HepG2 (cell line): Measurements from ENCODE around the gene ZG16. TPM values are rescaled to one million over a fixed set of nuclear protein-coding genes. Genes with fewer than 3 reads are reported as not detected.

Source experiments
- ATAC-seq: fragments of 200-7000 bp; cut with Tn5 transposase; 3 replicates; pipeline ENCODE4 v1.9.1; 2020; ENCODE audit warnings: mild to moderate bottlenecking, moderate library complexity
- BruUV-seq: library from RNA; stranded (reverse); fragments of 400-500 nt; replicated peaks from 2 replicates; lab custom pipeline; 2021; lab: Mats Ljungman, UMichigan
- CTCF ChIA-PET: fragments of 300-600 bp; formaldehyde crosslinking; extraction: SDS; loops from one replicate; lab custom pipeline; 2021; ENCODE audit warnings: low total read pairs, inconsistent platforms, low intra/inter-chr PET ratio; lab: Yijun Ruan, JAX
- POLR2A ChIA-PET: fragments of 350-600 bp; sonication (Branson Sonifier 250); formaldehyde crosslinking; loops from one replicate; lab custom pipeline; 2020; ENCODE audit warnings: antibody characterized with exemption, inconsistent platforms; lab: Yijun Ruan, JAX
- DNase-seq: peaks from one replicate; pipeline ENCODE4 v3.0.0-alpha.2; 2015; ENCODE audit warnings: low spot score
- FAIRE-seq: peaks from 3 replicates; lab custom pipeline; 2011; peaks lifted over from hg19 to GRCh38; lab: Jason Lieb, UNC
- H2AFZ ChIP-seq: one replicate; pipeline ENCODE4 v1.6.1; 2011; ENCODE audit warnings: low read length, inconsistent platforms
- H3K27ac ChIP-seq: fragments of 300-600 bp; 3 replicates; pipeline ENCODE4 v1.8.0; 2011; ENCODE audit warnings: mixed run types, mild to moderate bottlenecking, mixed read lengths, low read length, inconsistent platforms; ENCODE audit not compliant: insufficient read depth; ENCODE audit errors: extremely low read length
- H3K27me3 ChIP-seq, 2 experiments: fragments of 200-600 bp in 1 of 2; 2 replicates in 1 of 2; 3 replicates in 1 of 2; pipeline versions ENCODE4 v1.6.0 to v1.8.0; 2011; ENCODE audit warnings: low read length in 2 of 2, mild to moderate bottlenecking in 2 of 2, moderate library complexity in 2 of 2, inconsistent platforms in 1 of 2; ENCODE audit not compliant: insufficient read depth in 2 of 2, control insufficient read depth in 1 of 2
- H3K36me3 ChIP-seq, 2 experiments: fragments of 200-600 bp in 1 of 2; replicated peaks in 1 of 2; 2 replicates in 1 of 2; 3 replicates in 1 of 2; pipeline versions ENCODE4 v1.5.1 to v1.8.0; 2011; ENCODE audit warnings: low read length in 2 of 2, inconsistent platforms in 1 of 2; ENCODE audit not compliant: insufficient read depth in 2 of 2, control insufficient read depth in 1 of 2
- H3K4me1 ChIP-seq: 2 replicates; pipeline ENCODE4 v1.5.1; 2012; ENCODE audit warnings: low read length, inconsistent platforms; ENCODE audit not compliant: insufficient read depth
- H3K4me2 ChIP-seq: 2 replicates; pipeline ENCODE4 v1.6.0; 2011; ENCODE audit warnings: low read depth, low read length, inconsistent platforms
- H3K4me3 ChIP-seq, 3 experiments: fragments of 200-600 bp in 1 of 3; sonication (generic), shearing (Covaris generic) in 1 of 3; replicated peaks in 1 of 3; 2 replicates each; pipeline ENCODE4 v1.5.1; 2011 to 2016; ENCODE audit warnings: low read length in 3 of 3, inconsistent platforms in 2 of 3, low read depth in 2 of 3, mild to moderate bottlenecking in 2 of 3, control low read depth in 1 of 3, mixed read lengths in 1 of 3; ENCODE audit not compliant: insufficient read depth in 1 of 3
- H3K79me2 ChIP-seq: one replicate; pipeline ENCODE4 v1.6.1; 2011; ENCODE audit warnings: low read length, inconsistent platforms; ENCODE audit not compliant: insufficient read depth
- H3K9ac ChIP-seq: 2 replicates; pipeline ENCODE4 v1.6.0; 2011; ENCODE audit warnings: mild to moderate bottlenecking, low read depth, low read length, inconsistent platforms; ENCODE audit not compliant: insufficient read depth
- H3K9me3 ChIP-seq: 2 replicates; pipeline ENCODE4 v1.5.1; 2012; ENCODE audit warnings: mild to moderate bottlenecking, low read length
- H4K20me1 ChIP-seq: 2 replicates; pipeline ENCODE4 v1.6.0; 2011; ENCODE audit warnings: inconsistent platforms, mild to moderate bottlenecking, low read length, moderate library complexity; ENCODE audit not compliant: insufficient read depth
- ATF3 ChIP-seq: sonication (generic); formaldehyde crosslinking; IDR thresholded peaks from 2 replicates; pipeline ENCODE4 v1.4.0; 2020; ENCODE audit warnings: missing genetic modification reagents
- BRD4 ChIP-seq: sonication (generic); formaldehyde crosslinking; IDR thresholded peaks from 2 replicates; pipeline ENCODE4 v1.4.0; 2020; ENCODE audit warnings: missing genetic modification reagents
- FOSL2 ChIP-seq: sonication (generic); formaldehyde crosslinking; IDR thresholded peaks from 2 replicates; pipeline ENCODE4 v1.4.0; 2020; ENCODE audit warnings: missing genetic modification reagents
- GABPB1 ChIP-seq: IDR thresholded peaks from 2 replicates; pipeline ENCODE4 v1.6.1; 2016; ENCODE audit warnings: mild to moderate bottlenecking, missing genetic modification reagents, moderate library complexity, missing compliant biosample characterization
- HOXA3 ChIP-seq: sonication (generic); formaldehyde crosslinking; IDR thresholded peaks from 2 replicates; pipeline ENCODE4 v1.5.0; 2020; ENCODE audit warnings: missing genetic modification reagents
- KDM2A ChIP-seq: sonication (generic); formaldehyde crosslinking; IDR thresholded peaks from 2 replicates; pipeline ENCODE4 v1.4.0; 2020; ENCODE audit warnings: low read depth, missing genetic modification reagents, borderline replicate concordance
- LBX2 ChIP-seq: sonication (generic); formaldehyde crosslinking; IDR thresholded peaks from 2 replicates; pipeline ENCODE4 v1.5.0; 2020; ENCODE audit warnings: missing genetic modification reagents, mild to moderate bottlenecking, borderline replicate concordance
- MXD3 ChIP-seq: IDR thresholded peaks from 2 replicates; pipeline ENCODE4 v1.6.1; 2016; ENCODE audit warnings: mild to moderate bottlenecking, missing biosample characterization, missing genetic modification reagents
- NFE2 ChIP-seq: sonication (generic); formaldehyde crosslinking; IDR thresholded peaks from 2 replicates; pipeline ENCODE4 v1.4.0; 2020; ENCODE audit warnings: missing genetic modification reagents
- NFE2L2 ChIP-seq: fragments of 150-350 bp; IDR thresholded peaks from 2 replicates; pipeline ENCODE4 v1.6.1; 2014; ENCODE audit warnings: low read length
- RELA ChIP-seq: sonication (generic); formaldehyde crosslinking; IDR thresholded peaks from 2 replicates; pipeline ENCODE4 v1.4.0; 2020; ENCODE audit warnings: missing genetic modification reagents
- SKI ChIP-seq: fragments of 450-650 bp; IDR thresholded peaks from one replicate; pipeline ENCODE4 v1.6.1; 2018; ENCODE audit warnings: mild to moderate bottlenecking; ENCODE audit not compliant: partially characterized antibody
- ZNF326 ChIP-seq: sonication (generic); formaldehyde crosslinking; IDR thresholded peaks from 2 replicates; pipeline ENCODE4 v1.4.0; 2020; ENCODE audit warnings: missing genetic modification reagents, borderline replicate concordance
- ZNF331 ChIP-seq: sonication (generic); formaldehyde crosslinking; IDR thresholded peaks from 2 replicates; pipeline ENCODE4 v1.4.0; 2020; ENCODE audit warnings: missing genetic modification reagents
- WGBS: methylation state at CpG from one replicate; pipeline ENCODE4 v1.1.6; 2017; ENCODE audit warnings: low lambda C conversion rate; 5-methylcytosine and 5-hydroxymethylcytosine counted together
- in situ Hi-C: cut with HindIII; loops from 2 replicates; pipeline ENCODE4 v1.10.0; 2017; ENCODE audit warnings: low pct_unique_long_range_greater_than_20kb; ENCODE audit not compliant: extremely low pct_ligation_motif_present
- intact Hi-C: fragments of 100-400 bp; cut with micrococcal nuclease; formaldehyde crosslinking; loops from one replicate; pipeline ENCODE4 v1.10.0; 2022; ENCODE audit not compliant: unreplicated experiment
- polyA plus RNA-seq, 8 experiments: library from polyadenylated mRNA; depleted of rRNA in 3 of 8; stranded (reverse) in 7 of 8; unstranded in 1 of 8; fragments of >200 nt; fragmentation: Illumina TruSeq in 4 of 8; extraction: Trizol in 4 of 8; gene quantifications; 2 replicates each; pipeline versions ENCODE4 v1.2.1 to v1.2.3, GENCODE V29; 2011 to 2016; ENCODE audit warnings: low read depth in 4 of 8, missing spikeins in 1 of 8, mixed read lengths in 1 of 8; ENCODE audit not compliant: insufficient read depth in 1 of 8
- total RNA-seq, 5 experiments: library from RNA; depleted of rRNA; stranded (reverse); fragments of >200 nt; fragmentation: Illumina TruSeq; extraction: Trizol; gene quantifications; 2 replicates each; pipeline ENCODE4 v1.2.3, GENCODE V29; 2016; ENCODE audit warnings: low read depth in 1 of 5
- TF ChIP-seq, protein P1 (sequence below): sonication (generic); formaldehyde crosslinking; IDR thresholded peaks from 2 replicates; pipeline ENCODE4 v1.8.0; 2022; ENCODE audit warnings: mild to moderate bottlenecking, missing genetic modification reagents, moderate library complexity
- TF ChIP-seq, protein P2 (sequence below): sonication (generic); formaldehyde crosslinking; IDR thresholded peaks from 2 replicates; pipeline ENCODE4 v1.4.0; 2020; ENCODE audit warnings: missing genetic modification reagents
- TF ChIP-seq, protein P3 (sequence below): sonication (generic); formaldehyde crosslinking; IDR thresholded peaks from 2 replicates; pipeline ENCODE4 v1.4.0; 2020; ENCODE audit warnings: low read depth, mild to moderate bottlenecking, missing genetic modification reagents

Gene ZG16
- total and polyA plus RNA-seq, 2 of the 13 experiments (the other 11 are each of a cell fraction or from before 2014, with no cell fraction given), result 0.04 to 0.07 TPM

DNA sequence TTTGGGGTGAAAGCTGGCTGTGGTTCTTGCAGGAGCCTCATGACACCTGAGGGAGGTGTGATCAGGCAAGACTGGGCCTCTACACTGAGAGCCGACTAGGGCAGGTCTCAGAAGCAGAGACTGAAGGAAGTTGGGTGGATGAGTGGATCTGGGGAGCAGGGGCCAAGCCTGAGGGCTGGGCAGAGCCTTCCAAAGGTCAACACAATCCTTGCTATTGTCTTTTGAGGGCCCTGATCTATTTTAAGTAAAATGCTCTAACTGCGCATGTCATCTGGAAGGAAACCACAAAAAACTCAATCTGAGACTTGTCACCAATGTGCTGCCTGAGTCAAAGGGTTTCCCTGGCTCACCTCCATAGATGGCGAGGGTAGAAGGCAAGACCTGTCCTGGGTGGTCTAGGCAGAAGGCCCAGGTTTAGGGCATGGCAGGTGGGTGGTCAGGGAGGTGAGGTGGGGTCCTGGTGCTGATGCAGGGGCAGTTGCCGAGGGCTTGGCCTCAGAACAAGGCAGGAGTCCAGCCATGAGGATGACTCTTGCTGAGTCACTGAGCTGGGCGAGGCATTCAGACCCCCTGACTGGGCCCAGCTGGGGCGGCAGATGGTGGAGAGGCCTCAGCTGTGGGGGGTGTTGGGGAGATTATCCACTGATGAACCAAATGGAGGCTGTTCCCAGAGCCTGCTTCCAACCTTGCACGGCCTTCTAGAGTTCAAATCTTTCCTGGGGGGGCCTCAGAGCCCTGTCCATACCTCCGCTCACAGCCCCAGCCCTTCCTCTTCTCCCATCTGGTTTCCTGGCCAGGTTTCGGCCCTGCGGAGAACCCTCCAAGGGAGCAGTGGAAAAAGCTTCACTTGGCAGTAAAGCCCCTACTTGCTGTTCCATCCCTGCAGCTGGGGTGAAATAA is 47.3 kb downstream of the ZG16 start:
- WGBS, result 82% methylated on average over 10 of the region's 10 CpGs
- no peak for FAIRE-seq
- Histone ChIP-seq H3K4me3 (no peak overlapping the region), H4K20me1 (no peaks in the 10 kb centered on the region), H3K27me3 (no peaks in the 10 kb centered on the region), H3K4me1 (peaks cover 100% of the 10 kb centered on the region), H3K9ac (peak overlapping the region; percentile 14), H3K79me2 (peaks cover 7% of the 10 kb centered on the region), H3K9me3 (no peaks in the 10 kb centered on the region), H3K4me2 (peak overlapping the region; percentile 38), H3K36me3 (no peaks in the 10 kb centered on the region), H2AFZ (no peak overlapping the region), H3K27ac (peak overlapping the region; percentile 16)
- ChIA-PET CTCF (no interaction called here), POLR2A (interaction anchor here (1.1 to 6.6 kb wide), 8 partner anchors 6 to 74 kb away, joined by 3 to 145 read pairs (median 9); partner anchors contain the start of genes CDIPT, MAZ, MVP and PAGR1)
- intact Hi-C loops (loop anchor here (5.0 kb wide), 1 partner anchor 37 kb away; the partner anchor contains the start of gene CDIPT), in situ Hi-C loops (no loop called here)
- ATAC-seq, result peak; percentile 2; the same call in 2 of the 3 replicates
- DNase-seq, result no peak
- no TSS peak for BruUV-seq
- 0 out of 2 replicates have a peak, but pooled peaks have one; percentile 26 for TF ChIP-seq GABPB1 (CRISPR knock-in tag)
- 0 out of 2 replicates have a peak, but pooled peaks have one; percentile 16 for TF ChIP-seq ATF3 (CRISPR knock-in tag)
- TF ChIP-seq MXD3, result 0 out of 2 replicates have a peak, but pooled peaks have one; percentile 53
- TF ChIP-seq ZNF326 (CRISPR knock-in tag), result peak; percentile 28; the same call in 1 of the 2 replicates
- TF ChIP-seq ZNF331 (CRISPR knock-in tag), result peak; percentile 21; the same call in 1 of the 2 replicates
- TF ChIP-seq NFE2L2, result 0 out of 2 replicates have a peak, but pooled peaks have one; percentile 53
- TF ChIP-seq KDM2A (CRISPR knock-in tag), result peak; percentile 14; the same call in 1 of the 2 replicates
- TF ChIP-seq, protein P1, sequence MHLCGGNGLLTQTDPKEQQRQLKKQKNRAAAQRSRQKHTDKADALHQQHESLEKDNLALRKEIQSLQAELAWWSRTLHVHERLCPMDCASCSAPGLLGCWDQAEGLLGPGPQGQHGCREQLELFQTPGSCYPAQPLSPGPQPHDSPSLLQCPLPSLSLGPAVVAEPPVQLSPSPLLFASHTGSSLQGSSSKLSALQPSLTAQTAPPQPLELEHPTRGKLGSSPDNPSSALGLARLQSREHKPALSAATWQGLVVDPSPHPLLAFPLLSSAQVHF (CRISPR knock-in tag), result no peak
- TF ChIP-seq SKI, result no peak
- TF ChIP-seq, protein P2, sequence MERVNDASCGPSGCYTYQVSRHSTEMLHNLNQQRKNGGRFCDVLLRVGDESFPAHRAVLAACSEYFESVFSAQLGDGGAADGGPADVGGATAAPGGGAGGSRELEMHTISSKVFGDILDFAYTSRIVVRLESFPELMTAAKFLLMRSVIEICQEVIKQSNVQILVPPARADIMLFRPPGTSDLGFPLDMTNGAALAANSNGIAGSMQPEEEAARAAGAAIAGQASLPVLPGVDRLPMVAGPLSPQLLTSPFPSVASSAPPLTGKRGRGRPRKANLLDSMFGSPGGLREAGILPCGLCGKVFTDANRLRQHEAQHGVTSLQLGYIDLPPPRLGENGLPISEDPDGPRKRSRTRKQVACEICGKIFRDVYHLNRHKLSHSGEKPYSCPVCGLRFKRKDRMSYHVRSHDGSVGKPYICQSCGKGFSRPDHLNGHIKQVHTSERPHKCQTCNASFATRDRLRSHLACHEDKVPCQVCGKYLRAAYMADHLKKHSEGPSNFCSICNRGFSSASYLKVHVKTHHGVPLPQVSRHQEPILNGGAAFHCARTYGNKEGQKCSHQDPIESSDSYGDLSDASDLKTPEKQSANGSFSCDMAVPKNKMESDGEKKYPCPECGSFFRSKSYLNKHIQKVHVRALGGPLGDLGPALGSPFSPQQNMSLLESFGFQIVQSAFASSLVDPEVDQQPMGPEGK, result peak; percentile 57
- TF ChIP-seq LBX2, result 0 out of 2 replicates have a peak, but pooled peaks have one; percentile 3
- TF ChIP-seq, protein P3, sequence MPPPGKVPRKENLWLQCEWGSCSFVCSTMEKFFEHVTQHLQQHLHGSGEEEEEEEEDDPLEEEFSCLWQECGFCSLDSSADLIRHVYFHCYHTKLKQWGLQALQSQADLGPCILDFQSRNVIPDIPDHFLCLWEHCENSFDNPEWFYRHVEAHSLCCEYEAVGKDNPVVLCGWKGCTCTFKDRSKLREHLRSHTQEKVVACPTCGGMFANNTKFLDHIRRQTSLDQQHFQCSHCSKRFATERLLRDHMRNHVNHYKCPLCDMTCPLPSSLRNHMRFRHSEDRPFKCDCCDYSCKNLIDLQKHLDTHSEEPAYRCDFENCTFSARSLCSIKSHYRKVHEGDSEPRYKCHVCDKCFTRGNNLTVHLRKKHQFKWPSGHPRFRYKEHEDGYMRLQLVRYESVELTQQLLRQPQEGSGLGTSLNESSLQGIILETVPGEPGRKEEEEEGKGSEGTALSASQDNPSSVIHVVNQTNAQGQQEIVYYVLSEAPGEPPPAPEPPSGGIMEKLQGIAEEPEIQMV, result no peak
- TF ChIP-seq FOSL2, result peak; percentile 68
- peak; percentile 22; the same call in 1 of the 2 replicates for TF ChIP-seq HOXA3 (CRISPR knock-in tag)
- TF ChIP-seq RELA (CRISPR knock-in tag), result no peak
- TF ChIP-seq NFE2 (CRISPR knock-in tag), result peak; percentile 70; the same call in 1 of the 2 replicates
- TF ChIP-seq BRD4 (CRISPR knock-in tag), result 0 out of 2 replicates have a peak, but pooled peaks have one; percentile 43
